GM12891 (cell line): ENCODE results near the gene SFXN1.
"Not testable (repeated sequence)": the region's sequence is repeated elsewhere in the genome, so short reads cannot be mapped to it uniquely, and the experiment has no call there.

ENCODE experiments used
- DNase-seq: peaks from one replicate; pipeline ENCODE4 v3.0.0; 2011; ENCODE audit warnings: low spot score; ENCODE audit not compliant: insufficient read length
- FAIRE-seq: peaks from 2 replicates; lab custom pipeline; 2011; peaks lifted over from hg19 to GRCh38; lab: Jason Lieb, UNC
- PAX5 ChIP-seq: IDR thresholded peaks from 2 replicates; pipeline ENCODE4 v1.6.1; 2011; ENCODE audit warnings: low read length, moderate library complexity, mild to moderate bottlenecking; ENCODE audit not compliant: insufficient read depth, severe bottlenecking
- POLR2A ChIP-seq: IDR thresholded peaks from 2 replicates; pipeline ENCODE4 v1.6.1; 2011; ENCODE audit warnings: low read depth, low read length, control low read depth
- POLR2AphosphoS5 ChIP-seq: IDR thresholded peaks from 2 replicates; pipeline ENCODE4 v1.6.1; 2011; ENCODE audit warnings: low read depth, low read length, control low read depth
- POU2F2 ChIP-seq: IDR thresholded peaks from 2 replicates; pipeline ENCODE4 v1.6.1; 2011; ENCODE audit warnings: low read depth, mild to moderate bottlenecking, control low read depth, low read length, moderate library complexity
- SPI1 ChIP-seq: IDR thresholded peaks from 2 replicates; pipeline ENCODE4 v1.6.1; 2011; ENCODE audit warnings: low read depth, low read length, control low read depth
- TAF1 ChIP-seq: IDR thresholded peaks from 2 replicates; pipeline ENCODE4 v1.6.1; 2011; ENCODE audit warnings: low read depth, low read length, control low read depth

SFXN1 gene

GRCh38 chr5:175448276-175448675 is 30.1 kb upstream of the SFXN1 start:
- no peak for FAIRE-seq
- TF ChIP-seq POLR2AphosphoS5 (no peak), POLR2A (no peak), PAX5 (no peak), POU2F2 (no peak), TAF1 (no peak), SPI1 (no peak)
- DNase-seq = no peak

GRCh38 chr5:175452166-175452565 is 26.2 kb upstream of the SFXN1 start:
- TF ChIP-seq SPI1 = no peak
- no peak for TF ChIP-seq POLR2A
- no peak for TF ChIP-seq PAX5
- TF ChIP-seq POLR2AphosphoS5 = no peak
- no peak for TF ChIP-seq POU2F2
- TF ChIP-seq TAF1 = no peak
- no peak for FAIRE-seq
- DNase-seq = no peak

GRCh38 chr5:175454338-175454737 is 24.0 kb upstream of the SFXN1 start:
- not testable (repeated sequence) for DNase-seq, FAIRE-seq

- TF ChIP-seq PAX5 (no peak), POU2F2 (no peak), SPI1 (no peak)
- FAIRE-seq = no peak
- no peak for DNase-seq
These were observed 22.1 kb upstream of the SFXN1 start for GRCh38 chr5:175456105-175456742.

GRCh38 chr5:175457466-175457865 is 20.9 kb upstream of the SFXN1 start:
- FAIRE-seq = peak; percentile 68
- no peak for DNase-seq
- TF ChIP-seq PAX5 (no peak), POLR2A (no peak), TAF1 (no peak), SPI1 (no peak), POU2F2 (no peak), POLR2AphosphoS5 (no peak)

DNA sequence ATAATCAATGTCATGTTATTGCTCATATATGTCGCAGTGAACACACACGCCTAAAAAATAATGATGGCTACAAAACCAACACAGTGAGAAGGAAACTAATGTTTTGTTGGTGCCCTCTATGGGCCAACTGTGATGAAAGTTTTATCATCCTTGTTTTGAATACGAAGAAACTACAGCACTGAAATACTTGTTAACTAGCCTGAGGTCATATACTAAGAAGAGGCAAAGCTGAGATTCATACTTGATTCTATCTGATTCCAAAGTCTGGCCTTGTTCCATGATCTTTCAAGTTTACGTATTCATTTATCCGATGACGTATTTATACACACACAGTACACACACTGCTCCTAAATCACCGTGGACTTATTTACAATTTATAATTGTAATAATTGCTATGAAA is 18.2 kb upstream of the SFXN1 start:
- TF ChIP-seq POU2F2 (no peak), POLR2AphosphoS5 (no peak), TAF1 (no peak), PAX5 (no peak)

GRCh38 chr5:175460552-175460951 is 17.8 kb upstream of the SFXN1 start:
- no peak for TF ChIP-seq POU2F2
- no peak for TF ChIP-seq POLR2A
- TF ChIP-seq PAX5 = no peak
- no peak for TF ChIP-seq TAF1
- TF ChIP-seq SPI1 = no peak
- no peak for TF ChIP-seq POLR2AphosphoS5
- DNase-seq = no peak
- FAIRE-seq = no peak

More for the DNA sequence above, 18.2 kb upstream of the SFXN1 start:
- FAIRE-seq = no peak
- DNase-seq = no peak

GRCh38 chr5:175461370-175461769 is 17.0 kb upstream of the SFXN1 start:
- DNase-seq (no peak), FAIRE-seq (no peak)
- no peak for TF ChIP-seq PAX5
- TF ChIP-seq POU2F2 = no peak
- no peak for TF ChIP-seq POLR2AphosphoS5
- no peak for TF ChIP-seq SPI1
- TF ChIP-seq POLR2A = no peak
- no peak for TF ChIP-seq TAF1

DNA sequence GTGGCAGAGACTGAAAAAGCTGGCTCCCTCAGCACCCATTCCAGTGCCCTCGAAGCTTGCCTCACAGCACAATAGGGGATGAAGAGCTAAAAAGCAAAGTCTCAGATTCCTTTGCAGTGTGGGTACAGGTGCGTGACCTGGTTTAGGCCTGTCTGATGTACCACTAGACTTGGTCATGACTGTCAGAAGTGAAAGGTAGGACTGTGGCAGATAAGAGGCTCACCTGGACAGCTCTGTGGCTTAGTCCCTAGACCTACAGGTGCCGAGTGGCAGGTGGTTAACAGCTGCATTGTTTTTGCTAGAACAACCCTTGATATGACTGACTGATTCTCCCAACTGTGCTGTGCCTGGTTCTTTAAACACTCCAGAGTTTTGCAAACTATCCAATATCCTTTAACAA is 14.7 kb upstream of the SFXN1 start:
- TF ChIP-seq TAF1 = no peak
- TF ChIP-seq SPI1 = no peak
- TF ChIP-seq POLR2A = no peak
- TF ChIP-seq PAX5 = no peak
- no peak for TF ChIP-seq POLR2AphosphoS5
- DNase-seq = no peak
- FAIRE-seq = no peak
